GM10248 (cell line): Measurements from ENCODE around the gene UHRF1.
"Not testable (repeated sequence)": the region's sequence is repeated elsewhere in the genome, so short reads cannot be mapped to it uniquely, and the experiment has no call there.

Experiments
- CTCF ChIA-PET: fragments of 300-600 bp; sonication (Branson Sonifier 250); formaldehyde crosslinking; extraction: SDS; loops from one replicate; lab custom pipeline; 2021; ENCODE audit warnings: antibody characterized with exemption; lab: Yijun Ruan, JAX
- POLR2A ChIA-PET: fragments of 350-650 bp; sonication (Branson Sonifier 250); formaldehyde crosslinking; extraction: SDS; loops from one replicate; lab custom pipeline; 2020; ENCODE audit warnings: antibody characterized with exemption; lab: Yijun Ruan, JAX
- DNase-seq: peaks from one replicate; pipeline ENCODE4 v3.0.0; 2012; ENCODE audit errors: extremely low spot score
- TF ChIP-seq, protein P1 (sequence below): IDR thresholded peaks from 2 replicates; pipeline ENCODE4 v1.5.1; 2012; ENCODE audit warnings: mild to moderate bottlenecking, low read depth; ENCODE audit errors: extremely low read depth, missing control alignments, control extremely low read depth

The UHRF1 gene

DNA sequence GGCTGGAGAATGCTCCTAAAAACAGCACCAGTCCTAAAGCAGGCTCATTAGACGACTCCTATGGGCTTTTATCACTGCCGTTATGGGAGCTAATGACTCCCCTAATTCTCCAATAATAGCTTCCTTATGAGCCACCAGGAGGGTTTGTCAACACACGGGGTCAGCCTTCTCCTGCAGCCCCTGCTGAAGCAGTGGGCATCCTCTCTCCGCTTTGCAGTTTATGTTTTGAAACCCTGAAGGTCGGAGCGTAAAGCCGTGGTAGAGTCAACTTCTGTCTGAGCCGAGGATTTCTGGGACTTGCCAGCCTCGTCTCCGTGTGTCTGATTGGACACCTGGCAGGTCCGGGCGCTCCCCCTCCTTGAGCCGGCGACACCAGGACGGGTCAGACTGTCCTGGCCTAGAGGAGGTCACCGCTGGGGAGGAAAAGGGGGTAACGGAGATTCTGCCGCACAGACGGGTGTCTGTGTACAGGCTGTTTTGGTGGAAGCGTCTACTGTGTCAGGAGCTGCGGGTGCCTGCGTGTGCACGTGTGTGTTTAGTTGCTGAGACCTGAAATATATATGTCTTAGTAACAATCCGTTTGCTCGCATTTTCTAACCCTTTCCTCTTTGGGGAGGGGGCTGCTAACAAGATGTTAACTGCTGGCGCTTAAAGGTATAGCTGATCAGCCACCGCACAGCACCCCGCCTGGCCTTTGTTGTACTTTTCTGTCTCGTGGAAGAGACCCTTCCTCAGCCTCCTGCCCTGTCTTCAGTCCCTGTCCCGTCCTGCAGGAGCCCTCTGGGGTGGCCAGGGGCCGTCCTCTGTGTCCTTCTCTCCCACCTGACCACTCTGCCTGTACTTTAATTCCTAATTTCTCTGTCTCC, 61.5 kb downstream of the UHRF1 start:
- CTCF ChIA-PET, result interaction anchor here (1.0 to 1.9 kb wide), 3 partner anchors 9 to 58 kb away, joined by 3 to 7 read pairs (median 3); no protein-coding TSS in a partner anchor
- POLR2A ChIA-PET, result interaction anchor here (0.5 to 0.6 kb wide), 2 partner anchors 53 to 589 kb away, joined by 3 to 5 read pairs; no protein-coding TSS in a partner anchor
- no peak for DNase-seq
- TF ChIP-seq, protein P1, sequence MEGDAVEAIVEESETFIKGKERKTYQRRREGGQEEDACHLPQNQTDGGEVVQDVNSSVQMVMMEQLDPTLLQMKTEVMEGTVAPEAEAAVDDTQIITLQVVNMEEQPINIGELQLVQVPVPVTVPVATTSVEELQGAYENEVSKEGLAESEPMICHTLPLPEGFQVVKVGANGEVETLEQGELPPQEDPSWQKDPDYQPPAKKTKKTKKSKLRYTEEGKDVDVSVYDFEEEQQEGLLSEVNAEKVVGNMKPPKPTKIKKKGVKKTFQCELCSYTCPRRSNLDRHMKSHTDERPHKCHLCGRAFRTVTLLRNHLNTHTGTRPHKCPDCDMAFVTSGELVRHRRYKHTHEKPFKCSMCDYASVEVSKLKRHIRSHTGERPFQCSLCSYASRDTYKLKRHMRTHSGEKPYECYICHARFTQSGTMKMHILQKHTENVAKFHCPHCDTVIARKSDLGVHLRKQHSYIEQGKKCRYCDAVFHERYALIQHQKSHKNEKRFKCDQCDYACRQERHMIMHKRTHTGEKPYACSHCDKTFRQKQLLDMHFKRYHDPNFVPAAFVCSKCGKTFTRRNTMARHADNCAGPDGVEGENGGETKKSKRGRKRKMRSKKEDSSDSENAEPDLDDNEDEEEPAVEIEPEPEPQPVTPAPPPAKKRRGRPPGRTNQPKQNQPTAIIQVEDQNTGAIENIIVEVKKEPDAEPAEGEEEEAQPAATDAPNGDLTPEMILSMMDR, result no peak

DNA sequence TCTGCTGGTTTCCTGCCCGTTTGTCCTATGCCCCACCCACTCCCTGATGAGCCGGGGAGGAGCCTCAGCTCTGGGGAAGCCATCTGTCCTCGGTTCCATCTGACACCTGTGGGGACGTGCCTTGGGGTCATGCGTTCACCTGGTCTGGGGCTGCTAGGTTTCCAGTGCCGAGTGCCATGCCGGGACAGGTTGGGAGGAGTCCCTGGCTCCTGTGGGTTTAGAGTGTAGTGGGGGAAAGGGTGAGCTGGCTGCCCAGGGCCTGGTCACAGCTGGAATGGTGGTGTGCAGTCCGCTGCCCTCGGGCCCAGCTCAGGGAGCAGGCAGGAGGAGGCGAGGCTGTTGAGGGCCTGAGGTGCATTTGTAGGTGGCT, 62.1 kb downstream of the UHRF1 start:
- ChIA-PET CTCF (interaction anchor here (1.1 kb wide), 1 partner anchor 59 kb away, joined by 3 read pairs; no protein-coding TSS in a partner anchor), POLR2A (interaction anchor here (0.5 to 0.6 kb wide), 2 partner anchors 53 to 590 kb away, joined by 3 to 5 read pairs; no protein-coding TSS in a partner anchor)
- TF ChIP-seq, protein P1, result no peak
- DNase-seq, result peak; percentile 62

DNA sequence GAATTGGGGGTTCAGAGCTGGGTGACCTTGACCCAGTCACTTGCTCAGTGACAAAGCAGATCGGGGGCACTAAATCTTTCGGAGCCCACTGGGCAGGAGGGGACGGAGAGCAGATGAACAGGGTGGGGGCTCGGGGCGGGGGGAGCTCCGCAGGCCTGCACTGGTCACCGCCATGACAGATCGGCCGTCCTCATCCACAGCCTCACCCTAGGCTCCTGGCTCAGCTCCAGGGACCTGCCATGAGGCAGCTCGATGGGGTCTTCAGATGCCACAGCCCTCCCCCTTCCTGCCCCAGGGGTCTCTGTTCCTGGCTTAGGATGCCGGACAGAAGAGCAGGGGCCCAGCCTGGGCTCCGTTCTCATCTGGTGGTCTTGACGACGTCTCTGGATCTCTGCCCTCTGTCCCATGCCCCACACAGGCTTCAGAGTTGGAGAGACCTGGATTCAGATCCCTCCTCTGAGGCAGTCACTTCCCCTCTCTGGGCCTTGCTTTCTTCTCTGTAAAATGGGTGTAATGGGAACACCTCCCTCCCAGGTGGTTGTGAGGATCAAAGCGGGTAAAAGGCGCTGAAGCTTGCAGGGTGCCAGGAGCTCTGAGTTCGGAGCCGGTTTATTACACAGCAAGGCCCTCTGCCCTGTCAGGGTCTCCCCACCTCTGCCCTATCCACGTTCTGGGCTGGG, 62.7 kb downstream of the UHRF1 start:
- POLR2A ChIA-PET, result interaction anchor here (0.6 to 1.0 kb wide), 2 partner anchors 105 to 590 kb away, joined by 3 to 5 read pairs; partner anchors contain the start of gene PLIN3
- CTCF ChIA-PET, result interaction anchor here (1.1 kb wide), 1 partner anchor 55 kb away, joined by 3 read pairs; no protein-coding TSS in a partner anchor
- TF ChIP-seq, protein P1, result no peak
- DNase-seq, result no peak

DNA sequence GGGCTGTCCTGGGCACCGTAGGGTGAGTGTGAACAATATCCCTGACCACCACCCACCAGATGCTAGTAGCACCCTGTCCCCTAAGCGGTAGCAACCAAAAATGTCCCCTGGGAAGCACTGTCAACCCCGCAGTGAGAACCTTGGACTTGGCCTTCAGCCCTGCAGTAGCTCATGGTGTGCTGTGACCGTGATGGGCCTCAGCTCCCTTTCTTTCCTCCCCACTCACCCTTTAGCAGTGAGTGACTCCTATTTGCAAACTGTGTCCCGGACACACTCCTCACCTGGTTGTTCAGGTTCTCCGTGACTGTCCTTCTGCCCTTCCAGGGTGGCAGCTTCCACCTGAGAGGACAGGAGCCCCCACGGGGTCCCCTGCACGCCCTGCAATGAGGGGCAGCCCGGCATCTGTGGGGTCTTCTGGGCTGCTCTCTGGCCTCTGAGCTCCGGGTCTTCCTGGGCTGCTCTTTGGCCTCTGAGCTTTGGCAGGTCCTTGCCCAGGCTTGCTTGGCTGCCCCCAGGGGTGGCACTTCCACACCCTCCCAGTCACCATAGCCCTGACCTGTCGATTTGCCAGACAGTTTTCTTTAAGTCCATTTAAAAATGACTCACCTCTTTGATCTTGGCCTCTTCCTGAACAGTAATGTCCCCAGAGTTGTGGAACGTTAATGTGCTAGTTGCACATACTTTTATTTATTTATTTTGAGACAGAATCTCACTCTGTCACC, 63.4 kb downstream of the UHRF1 start:
- no peak for DNase-seq
- CTCF ChIA-PET, result interaction anchor here (1.1 kb wide), 1 partner anchor 54 kb away, joined by 3 read pairs; no protein-coding TSS in a partner anchor
- TF ChIP-seq, protein P1, result no peak
- POLR2A ChIA-PET, result interaction anchor here (1.0 kb wide), 1 partner anchor 105 kb away, joined by 3 read pairs; the partner anchor contains the start of gene PLIN3

DNA sequence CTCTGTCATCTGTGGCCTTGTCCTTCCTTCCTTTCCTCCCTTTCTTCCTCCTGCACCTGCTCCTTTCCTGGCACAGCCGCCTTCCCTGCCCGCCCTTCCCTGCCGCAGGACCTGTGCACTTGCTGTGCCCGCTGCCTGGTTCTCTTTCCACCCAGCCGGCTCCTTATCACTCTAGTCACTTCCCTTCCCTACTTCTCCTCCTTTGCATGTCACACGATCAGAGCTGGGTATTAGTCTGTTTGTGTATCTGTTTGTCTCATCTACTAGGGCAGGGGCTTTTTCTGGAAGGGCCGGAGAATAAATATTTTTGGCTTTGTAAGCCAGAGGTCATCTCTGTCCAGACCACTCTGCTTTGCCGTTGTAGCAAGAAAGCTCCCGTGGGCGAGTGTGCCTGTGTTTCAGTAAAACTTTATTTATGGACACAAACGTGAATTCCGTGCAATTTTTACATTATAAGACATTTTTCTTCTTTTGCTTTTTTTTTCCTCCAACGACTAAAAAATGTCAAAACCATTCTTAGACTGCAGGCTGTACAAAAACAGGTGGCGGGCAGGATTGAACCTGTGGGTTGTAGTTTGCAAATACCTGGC, 65.7 kb downstream of the UHRF1 start:
- CTCF ChIA-PET, result interaction anchor here (1.6 kb wide), 1 partner anchor 13 kb away, joined by 4 read pairs; no protein-coding TSS in a partner anchor
- no peak for DNase-seq
- TF ChIP-seq, protein P1, result no peak
- POLR2A ChIA-PET, result interaction anchor here (0.7 kb wide), 1 partner anchor 119 kb away, joined by 3 read pairs; no protein-coding TSS in a partner anchor

DNA sequence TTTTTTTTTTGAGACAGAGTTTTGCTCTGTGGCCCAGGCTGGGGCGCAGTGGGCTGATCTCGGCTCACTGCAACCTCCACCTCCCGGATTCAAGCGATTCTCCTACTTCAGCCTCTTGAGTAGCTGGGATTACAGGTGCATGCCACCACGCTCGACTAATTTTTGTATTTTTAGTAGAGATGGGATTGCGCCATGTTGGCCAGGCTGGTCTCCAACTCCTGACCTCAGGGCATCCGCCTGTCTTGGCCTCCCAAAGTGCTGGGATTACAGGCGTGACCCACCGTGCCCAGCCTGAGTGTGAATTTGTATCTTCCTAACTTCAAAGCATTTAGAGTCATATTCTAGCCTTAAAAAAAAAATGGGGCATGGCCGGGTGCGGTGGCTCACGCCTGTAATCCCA, 66.3 kb downstream of the UHRF1 start:
- CTCF ChIA-PET, result interaction anchor here (1.6 kb wide), 1 partner anchor 13 kb away, joined by 4 read pairs; no protein-coding TSS in a partner anchor
- DNase-seq, result not testable (repeated sequence)
- POLR2A ChIA-PET, result interaction anchor here (0.8 kb wide), 1 partner anchor 342 kb away, joined by 6 read pairs; no protein-coding TSS in a partner anchor
